SU-DHL-6 (cell line): Measurements from ENCODE around the gene POLR2J.
"Not testable (repeated sequence)": the region's sequence is repeated elsewhere in the genome, so short reads cannot be mapped to it uniquely, and the experiment has no call there.

Source experiments
- H2AFZ ChIP-seq: fragments of 200-600 bp; sonication (generic); 2 replicates; pipeline ENCODE4 v1.6.1; 2014; ENCODE audit warnings: low read depth, mild to moderate bottlenecking, moderate library complexity, mixed read lengths, antibody characterized with exemption, low read length; ENCODE audit not compliant: severe bottlenecking
- H3F3A ChIP-seq: fragments of 200-600 bp; shearing (Covaris generic); 2 replicates; pipeline ENCODE4 v1.6.0; 2016; ENCODE audit warnings: antibody characterized with exemption, mild to moderate bottlenecking; ENCODE audit not compliant: insufficient read depth
- H3K27ac ChIP-seq: fragments of 200-600 bp; sonication (generic); 2 replicates; pipeline ENCODE4 v1.5.1; 2016; ENCODE audit warnings: low read depth, mild to moderate bottlenecking, low read length, moderate library complexity, mixed read lengths
- H3K27me3 ChIP-seq: fragments of 200-600 bp; sonication (generic), shearing (Covaris generic); 2 replicates; pipeline ENCODE4 v1.6.0; 2014; ENCODE audit warnings: mild to moderate bottlenecking, low read length
- H3K36me3 ChIP-seq: fragments of 200-600 bp; sonication (generic); 2 replicates; pipeline ENCODE4 v1.6.1; 2014; ENCODE audit warnings: mild to moderate bottlenecking, low read length, mixed read lengths
- H3K4me2 ChIP-seq: fragments of 300-600, 200-600 bp; shearing (Covaris generic), sonication (generic); 2 replicates; pipeline ENCODE4 v1.6.0; 2014; ENCODE audit warnings: low read length, low read depth, mild to moderate bottlenecking; ENCODE audit not compliant: poor library complexity, severe bottlenecking
- H3K4me3 ChIP-seq: fragments of 200-600 bp; sonication (generic); 2 replicates; pipeline ENCODE4 v1.5.1; 2014; ENCODE audit warnings: antibody characterized with exemption, low read length, mild to moderate bottlenecking, mixed read lengths; ENCODE audit not compliant: insufficient read depth, poor library complexity, severe bottlenecking
- H3K79me2 ChIP-seq: fragments of 200-600 bp; sonication (generic); 2 replicates; pipeline ENCODE4 v1.6.1; 2014; ENCODE audit warnings: mild to moderate bottlenecking, low read length, moderate library complexity; ENCODE audit not compliant: insufficient read depth
- H3K9ac ChIP-seq: fragments of 200-600 bp; sonication (generic); 2 replicates; pipeline ENCODE4 v1.7.0; 2014; ENCODE audit warnings: mild to moderate bottlenecking, low read length
- H3K9me2 ChIP-seq: fragments of 200-600 bp; sonication (generic); replicated peaks from 2 replicates; pipeline ENCODE4 v1.6.1; 2014; ENCODE audit warnings: low read length; ENCODE audit not compliant: insufficient read depth
- H3K9me3 ChIP-seq: fragments of 200-600 bp; sonication (generic); 2 replicates; pipeline ENCODE4 v1.6.1; 2014; ENCODE audit warnings: low read length, mixed read lengths; ENCODE audit not compliant: insufficient read depth
- H4K20me1 ChIP-seq: fragments of 200-600 bp; sonication (generic); 2 replicates; pipeline ENCODE4 v1.6.1; 2014; ENCODE audit warnings: low read depth, mild to moderate bottlenecking, antibody characterized with exemption, low read length, moderate library complexity, mixed read lengths

POLR2J gene

DNA sequence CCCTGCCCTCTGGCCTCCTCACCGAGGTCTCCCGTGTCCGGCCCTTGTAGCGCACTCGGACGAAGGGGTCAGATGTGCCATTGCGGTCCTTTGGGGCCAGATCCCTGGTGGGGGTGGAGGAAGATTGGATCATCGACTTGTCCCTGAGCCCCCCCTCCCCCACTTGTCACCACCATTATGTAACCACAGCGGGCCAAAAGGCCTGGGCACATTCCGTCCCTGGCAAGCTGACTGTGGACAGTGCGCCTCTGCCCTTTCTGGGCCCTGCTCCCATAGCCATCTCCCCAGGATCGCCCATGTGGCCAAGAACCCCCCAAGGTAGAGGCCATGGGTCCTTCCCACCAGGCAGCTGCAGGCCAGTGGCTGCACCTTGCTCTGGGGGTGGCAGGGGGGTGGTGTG, 24.4 kb upstream of the POLR2J start:
- H3K27ac ChIP-seq, H3K79me2 ChIP-seq, H3K4me2 ChIP-seq, H3K9me3 ChIP-seq, H3K27me3 ChIP-seq, H3K9me2 ChIP-seq, H3F3A ChIP-seq, H4K20me1 ChIP-seq, H3K9ac ChIP-seq, H3K36me3 ChIP-seq, H3K4me3 ChIP-seq, H2AFZ ChIP-seq: not testable (repeated sequence)

- not testable (repeated sequence) for H3K4me2 ChIP-seq, H3K27ac ChIP-seq, H3K9me3 ChIP-seq, H3F3A ChIP-seq, H2AFZ ChIP-seq, H3K9ac ChIP-seq, H3K27me3 ChIP-seq, H3K36me3 ChIP-seq, H3K4me3 ChIP-seq, H4K20me1 ChIP-seq, H3K79me2 ChIP-seq, H3K9me2 ChIP-seq
Measured at GRCh38 chr7:102498321-102498720, 19.6 kb upstream of the POLR2J start.

DNA sequence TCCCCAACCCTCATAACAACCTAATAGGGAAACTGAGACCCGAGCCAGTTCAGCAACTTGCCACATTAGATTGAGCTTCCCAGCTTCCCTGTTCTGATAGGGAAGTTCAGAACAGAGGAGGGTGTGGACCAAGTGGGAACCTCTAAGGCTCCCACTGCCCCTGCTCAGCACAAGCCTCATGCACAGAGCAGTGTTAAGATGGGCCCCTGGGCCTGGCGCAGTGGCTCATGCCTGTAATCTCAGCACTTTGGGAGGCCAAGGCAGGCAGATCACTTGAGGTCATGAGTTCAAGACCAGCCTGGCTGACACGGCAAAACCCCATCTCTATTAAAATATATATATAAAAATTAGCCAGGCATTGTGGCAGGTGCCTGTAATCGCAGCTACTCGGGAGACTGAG, 18.6 kb upstream of the POLR2J start:
- H4K20me1 ChIP-seq, H2AFZ ChIP-seq, H3K4me2 ChIP-seq, H3K9ac ChIP-seq, H3K4me3 ChIP-seq, H3K9me2 ChIP-seq, H3K79me2 ChIP-seq, H3F3A ChIP-seq, H3K27me3 ChIP-seq, H3K27ac ChIP-seq, H3K36me3 ChIP-seq, H3K9me3 ChIP-seq: not testable (repeated sequence)

DNA sequence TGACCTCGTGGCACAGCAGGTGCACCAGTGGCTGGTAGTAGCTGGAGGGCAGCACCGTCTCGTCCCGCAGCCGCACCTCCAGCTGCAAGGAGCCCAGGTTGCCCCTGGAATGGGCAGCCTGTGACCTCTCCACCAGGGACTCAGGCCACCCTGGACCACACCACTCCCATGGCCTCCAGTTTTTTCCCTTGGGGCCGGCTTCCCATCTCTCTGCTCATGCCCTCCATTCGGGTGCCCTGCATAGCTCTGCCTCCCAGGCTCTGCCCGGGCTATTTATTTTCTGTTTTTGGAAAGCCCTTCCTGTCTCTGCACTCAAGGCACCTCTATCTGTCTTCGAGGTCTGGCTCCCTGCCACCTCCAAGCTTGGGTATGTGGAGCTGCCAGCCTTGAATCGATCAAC, 18.1 kb upstream of the POLR2J start:
- not testable (repeated sequence) for H3K36me3 ChIP-seq, H3K9ac ChIP-seq, H2AFZ ChIP-seq, H3K4me3 ChIP-seq, H3K4me2 ChIP-seq, H4K20me1 ChIP-seq, H3K9me2 ChIP-seq, H3K79me2 ChIP-seq, H3K27ac ChIP-seq, H3F3A ChIP-seq, H3K27me3 ChIP-seq, H3K9me3 ChIP-seq

DNA sequence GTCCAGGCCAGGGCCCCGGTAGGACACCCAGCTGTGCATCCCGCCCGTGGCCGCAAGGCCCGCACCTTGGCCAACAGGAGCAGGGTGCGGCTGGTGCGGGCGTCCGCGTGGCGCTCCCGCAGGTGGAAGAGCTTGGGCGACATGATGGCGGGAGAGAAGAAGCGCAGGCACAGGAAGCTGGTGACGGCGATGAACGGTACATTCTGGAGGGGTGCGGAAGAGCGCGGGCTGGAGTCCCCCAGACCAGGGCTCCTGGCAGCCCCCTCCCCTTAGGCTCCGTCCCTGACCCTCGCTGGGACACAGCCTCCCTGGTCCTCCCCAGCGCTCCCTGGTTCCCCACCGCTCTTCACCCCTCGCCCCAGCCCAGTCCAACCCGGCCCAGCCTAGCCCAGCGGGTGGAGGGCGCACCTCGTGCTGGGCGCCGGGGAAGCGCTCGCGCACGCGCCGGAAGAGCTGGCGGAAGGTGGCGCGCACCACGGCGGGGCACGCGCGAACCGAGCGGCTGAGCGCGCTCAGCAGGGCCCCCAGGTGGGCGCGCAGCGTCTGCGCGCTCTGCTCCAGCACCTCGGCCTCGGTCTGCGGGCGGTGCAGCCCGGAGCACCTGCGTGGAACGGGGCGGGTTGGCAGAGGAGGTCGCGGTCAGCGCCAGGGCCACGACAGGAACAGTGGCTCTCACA, 15.9 kb upstream of the POLR2J start:
- H3K9me3 ChIP-seq, H3K27me3 ChIP-seq, H3K36me3 ChIP-seq, H3F3A ChIP-seq, H2AFZ ChIP-seq, H3K79me2 ChIP-seq, H3K9me2 ChIP-seq, H3K4me2 ChIP-seq, H3K27ac ChIP-seq, H3K4me3 ChIP-seq, H4K20me1 ChIP-seq: not testable (repeated sequence)
- 0 out of 2 replicates have a peak overlapping the region, but pooled peaks have one; percentile 44 for H3K9ac ChIP-seq

DNA sequence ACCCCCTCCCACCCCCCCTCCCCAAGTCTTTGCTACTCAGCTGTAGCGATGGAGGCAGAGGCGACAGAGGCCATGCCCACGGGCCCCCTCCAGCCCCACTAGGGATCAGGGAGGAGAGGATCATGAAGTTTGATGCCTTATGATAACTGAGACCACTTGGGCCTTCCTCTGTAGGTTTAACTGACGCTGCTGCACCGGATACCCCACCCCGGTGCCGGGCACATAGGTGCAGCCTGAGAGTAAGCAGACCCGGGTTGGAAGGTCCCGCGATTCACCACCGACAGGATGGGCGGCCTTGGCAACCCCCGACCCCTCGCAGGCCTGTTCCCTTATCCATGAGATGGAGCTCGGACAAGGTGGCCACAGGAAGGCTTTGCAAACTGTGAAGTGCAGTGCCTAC, 15.3 kb upstream of the POLR2J start:
- peak overlapping the region; percentile 44; the same call in 1 of the 2 replicates for H3K9ac ChIP-seq

DNA sequence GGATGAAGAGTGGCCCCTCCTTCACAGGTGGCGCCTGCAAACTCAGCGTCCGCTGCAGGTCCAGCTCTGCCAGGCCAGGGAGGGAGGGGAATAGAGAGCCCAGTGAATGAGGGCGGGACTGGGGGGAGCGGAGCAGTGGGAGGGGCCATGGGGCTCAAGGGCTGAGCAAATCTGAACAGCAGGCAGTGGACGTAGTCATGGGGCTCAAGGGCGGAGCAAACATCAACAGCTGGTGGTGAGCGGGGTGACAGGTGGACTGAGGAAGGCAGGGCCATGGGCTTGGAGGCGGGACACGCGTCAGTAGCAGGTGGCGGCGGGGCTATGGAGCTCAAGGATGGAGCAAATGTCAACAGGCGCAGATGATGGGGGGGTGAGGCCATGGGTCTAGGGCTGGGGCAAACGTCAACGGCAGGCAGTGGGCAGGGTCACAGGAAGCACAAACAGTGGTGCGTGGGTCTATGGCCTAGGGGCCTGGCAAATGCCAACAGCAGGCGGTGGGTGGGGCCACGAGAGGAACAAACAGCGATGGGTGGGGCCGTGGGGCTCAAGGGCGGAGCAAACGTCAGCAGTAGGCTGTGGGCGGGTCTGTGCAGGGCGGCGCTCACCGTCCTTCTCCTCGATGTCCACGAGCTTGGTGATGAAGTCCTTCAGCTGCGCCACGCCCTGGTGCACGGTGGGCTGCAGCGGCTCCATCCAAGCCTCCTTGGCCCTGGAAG, 14.7 kb upstream of the POLR2J start:
- H3K4me2 ChIP-seq, H3F3A ChIP-seq, H3K9me3 ChIP-seq, H3K27ac ChIP-seq, H3K4me3 ChIP-seq, H3K9me2 ChIP-seq, H3K79me2 ChIP-seq, H3K27me3 ChIP-seq, H3K36me3 ChIP-seq, H3K9ac ChIP-seq, H4K20me1 ChIP-seq, H2AFZ ChIP-seq: not testable (repeated sequence)

More for the DNA sequence above, 15.3 kb upstream of the POLR2J start:
- H3K9me2 ChIP-seq, H3K27me3 ChIP-seq, H3K9me3 ChIP-seq, H3K36me3 ChIP-seq, H2AFZ ChIP-seq, H3K79me2 ChIP-seq, H4K20me1 ChIP-seq, H3F3A ChIP-seq: not testable (repeated sequence)
- Histone ChIP-seq H3K4me3 (peak overlapping the region; percentile 52), H3K4me2 (peak overlapping the region; percentile 45), H3K27ac (0 out of 2 replicates have a peak overlapping the region, but pooled peaks have one; percentile 44)

DNA sequence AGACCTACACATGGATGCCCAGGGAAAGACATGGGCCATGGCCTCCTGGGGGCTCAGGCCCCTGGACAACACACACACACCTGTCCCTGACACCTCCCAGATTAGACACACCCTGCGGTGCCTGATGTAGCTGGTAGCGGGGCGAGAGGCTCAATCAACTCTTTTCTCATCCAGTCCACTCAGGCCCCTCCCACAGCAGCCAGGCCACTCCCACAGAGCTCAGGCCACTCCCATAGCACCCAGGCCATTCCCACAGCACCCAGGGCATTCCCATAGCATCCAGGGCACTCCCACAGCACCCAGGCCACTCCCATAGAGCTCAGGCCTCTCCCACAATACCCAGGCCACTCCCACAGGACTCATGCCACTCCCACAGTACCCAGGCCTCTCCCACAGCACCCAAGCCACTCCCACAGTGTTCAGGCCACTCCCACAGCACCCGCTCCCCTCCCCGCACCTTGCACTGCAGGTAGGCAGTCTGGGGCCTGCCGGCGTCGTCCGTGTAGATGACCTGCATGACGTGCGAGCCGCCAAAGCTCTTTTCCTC, 11.9 kb upstream of the POLR2J start:
- not testable (repeated sequence) for H3K27me3 ChIP-seq, H2AFZ ChIP-seq

More for the DNA sequence above, 11.9 kb upstream of the POLR2J start:
- not testable (repeated sequence) for H4K20me1 ChIP-seq, H3K9me3 ChIP-seq, H3K36me3 ChIP-seq, H3K79me2 ChIP-seq, H3K4me3 ChIP-seq, H3K9me2 ChIP-seq, H3F3A ChIP-seq, H3K27ac ChIP-seq, H3K9ac ChIP-seq, H3K4me2 ChIP-seq
